NCI-H345 treated with DMSO at 0.1 percent for 48 hours (cell line): Measurements from ENCODE around the gene IL17RB.
A peak's percentile ranks its signal among the peaks of the same experiment; 100 is the strongest.

Experiments used
- DNase-seq: peaks from one replicate; lab custom pipeline; 2025; ENCODE audit not compliant: unreplicated experiment; lab: John Stamatoyannopoulos, UW

IL17RB gene, protein sequence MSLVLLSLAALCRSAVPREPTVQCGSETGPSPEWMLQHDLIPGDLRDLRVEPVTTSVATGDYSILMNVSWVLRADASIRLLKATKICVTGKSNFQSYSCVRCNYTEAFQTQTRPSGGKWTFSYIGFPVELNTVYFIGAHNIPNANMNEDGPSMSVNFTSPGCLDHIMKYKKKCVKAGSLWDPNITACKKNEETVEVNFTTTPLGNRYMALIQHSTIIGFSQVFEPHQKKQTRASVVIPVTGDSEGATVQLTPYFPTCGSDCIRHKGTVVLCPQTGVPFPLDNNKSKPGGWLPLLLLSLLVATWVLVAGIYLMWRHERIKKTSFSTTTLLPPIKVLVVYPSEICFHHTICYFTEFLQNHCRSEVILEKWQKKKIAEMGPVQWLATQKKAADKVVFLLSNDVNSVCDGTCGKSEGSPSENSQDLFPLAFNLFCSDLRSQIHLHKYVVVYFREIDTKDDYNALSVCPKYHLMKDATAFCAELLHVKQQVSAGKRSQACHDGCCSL

DNA sequence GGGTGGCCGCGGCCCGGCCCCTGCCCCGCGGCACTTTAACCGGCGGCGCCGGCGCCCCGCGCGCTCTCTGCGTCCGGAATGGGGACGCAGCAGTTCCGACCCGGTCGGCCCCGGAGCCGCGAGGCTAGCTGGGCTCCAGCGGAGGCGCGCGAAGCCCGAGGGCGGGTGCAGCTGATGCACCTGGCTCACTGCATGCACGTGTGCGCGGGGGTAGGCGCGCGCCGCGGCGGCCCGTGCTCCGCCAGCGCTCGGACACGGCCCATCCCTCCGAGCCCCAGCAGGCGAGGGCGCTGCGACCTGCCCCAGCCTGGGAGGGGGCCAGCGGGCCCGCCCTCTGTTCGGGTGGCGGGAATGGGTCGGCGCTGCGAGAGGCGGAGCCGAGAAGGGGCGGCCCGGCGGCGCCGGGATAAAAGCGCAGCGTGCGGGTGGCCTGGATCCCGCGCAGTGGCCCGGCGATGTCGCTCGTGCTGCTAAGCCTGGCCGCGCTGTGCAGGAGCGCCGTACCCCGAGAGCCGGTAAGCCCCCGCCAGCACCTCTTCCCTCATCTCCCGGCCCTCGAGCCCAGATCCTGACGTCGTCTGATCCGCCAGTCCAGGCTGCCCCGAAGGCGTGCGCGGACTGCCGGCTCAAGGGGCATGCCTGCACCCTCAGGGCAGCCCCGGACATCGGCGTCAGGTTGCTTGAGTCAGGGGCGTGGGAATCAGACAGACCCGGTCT, at the start of gene IL17RB, which contains the start of gene CHDH:
Gene IL17RB (plus strand): TSS at position 435 of the 717 bp plus-strand sequence. CDS start 21 bp downstream, at position 456.
Gene CHDH (minus strand): TSS at position 286 of the 717 bp plus-strand sequence. CDS start 22,411 bp downstream, outside the sequence.
- peak; percentile 10 for DNase-seq

DNA sequence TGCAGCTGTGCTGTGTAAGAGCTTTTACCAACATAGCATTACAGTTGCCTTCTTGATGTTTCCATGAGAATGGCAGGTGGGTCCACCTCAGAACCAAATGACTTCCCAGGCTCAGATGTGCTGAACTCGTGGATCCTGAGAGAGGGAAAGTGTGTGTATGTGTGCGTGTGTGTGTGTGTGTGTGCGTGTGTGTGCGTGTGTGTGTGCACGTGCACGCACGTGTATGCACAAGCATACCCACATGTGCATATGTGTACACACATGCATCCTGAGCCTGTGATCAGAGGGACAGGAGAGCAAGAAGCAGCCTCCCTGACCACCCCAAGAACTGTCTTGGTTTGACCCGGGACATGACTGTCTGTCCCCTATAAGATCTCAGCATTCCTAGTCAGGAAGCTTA, 48.2 kb upstream of the IL17RB start:
- DNase-seq, result no peak

DNA sequence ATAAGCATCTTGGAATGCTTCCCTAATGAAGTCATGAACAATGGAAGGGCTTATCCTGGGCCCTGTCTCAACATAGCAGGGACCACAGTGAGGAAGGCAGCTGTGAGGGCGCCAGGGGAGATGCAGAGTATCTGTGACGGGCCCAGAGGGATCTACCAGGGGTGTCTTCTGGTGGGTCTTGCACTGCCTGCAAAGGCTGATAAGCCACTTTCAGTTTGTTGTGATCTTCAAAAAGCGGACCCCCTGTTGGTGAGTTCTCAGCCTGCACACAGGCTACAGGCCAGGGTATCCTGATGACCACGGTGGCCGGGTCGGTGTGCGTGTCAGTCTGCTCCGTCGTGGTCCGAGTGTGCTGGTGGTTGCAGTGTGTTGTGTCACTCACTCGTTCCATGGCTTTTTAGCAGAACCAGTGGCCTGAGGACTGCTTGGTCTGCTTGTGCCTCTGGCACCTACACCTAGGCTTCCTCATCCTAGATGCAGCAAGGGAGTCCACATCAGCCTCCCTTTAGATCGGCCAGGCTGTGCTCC, 47.0 kb upstream of the IL17RB start:
- no peak for DNase-seq

DNA sequence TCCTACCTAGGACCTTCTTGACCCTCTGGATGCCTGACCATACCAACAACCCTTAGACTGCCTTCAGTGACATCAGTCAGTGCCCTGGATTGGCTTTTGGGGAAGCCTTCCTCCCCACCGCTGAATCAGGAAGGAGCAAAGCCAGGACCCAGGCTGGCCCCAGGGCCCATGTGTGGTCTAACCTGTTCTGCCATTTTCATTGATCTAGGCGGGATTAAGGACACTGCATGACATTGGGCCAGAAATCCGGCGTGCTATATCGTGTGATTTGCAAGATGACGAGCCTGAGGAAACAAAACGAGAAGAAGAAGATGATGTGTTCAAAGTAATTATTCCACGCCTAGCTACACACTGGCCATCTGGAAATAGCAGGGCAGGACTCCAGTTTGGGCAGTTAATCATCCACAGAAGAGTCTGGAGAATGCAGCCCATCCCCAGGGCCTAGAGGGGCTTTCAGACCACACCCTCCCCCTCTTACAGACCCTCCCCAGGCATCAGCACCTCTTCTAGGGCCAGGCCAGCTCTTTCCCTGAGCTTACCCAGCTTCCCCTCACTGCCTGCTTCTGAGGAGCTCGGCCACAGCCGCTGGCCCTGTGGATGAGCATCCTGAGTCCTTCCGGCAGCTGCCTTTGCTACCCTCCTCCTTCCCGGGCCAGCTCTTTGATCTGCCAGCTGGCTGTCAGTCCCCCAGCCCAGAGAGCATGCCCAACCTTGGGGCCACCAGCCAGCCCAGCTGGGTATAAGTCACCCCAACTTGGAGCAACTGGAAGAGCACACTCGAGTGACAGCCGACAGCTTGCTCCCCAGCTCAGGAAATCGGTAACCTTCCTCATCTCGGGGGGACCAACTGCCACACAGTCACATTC, 46.1 kb upstream of the IL17RB start:
- no peak for DNase-seq

DNA sequence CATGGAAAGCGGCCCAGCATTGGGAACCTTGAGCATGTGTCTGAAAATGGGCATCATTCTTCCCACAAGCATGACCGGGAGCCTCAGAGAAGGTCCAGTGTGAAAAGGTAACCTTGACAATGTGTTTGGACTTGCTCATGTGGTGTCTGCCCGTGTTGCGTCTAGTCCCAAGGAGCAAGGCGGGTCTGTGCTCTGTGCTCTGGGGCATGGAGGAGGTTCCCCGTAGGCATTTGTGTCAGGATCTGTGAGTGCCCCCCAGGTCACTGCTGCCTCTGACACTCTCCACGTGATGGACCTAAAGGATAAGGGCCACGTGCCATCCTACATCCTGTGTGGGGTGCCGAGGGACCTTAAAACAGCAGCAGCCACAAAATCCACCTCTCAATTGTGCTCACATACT, 45.0 kb upstream of the IL17RB start:
- no peak for DNase-seq

DNA sequence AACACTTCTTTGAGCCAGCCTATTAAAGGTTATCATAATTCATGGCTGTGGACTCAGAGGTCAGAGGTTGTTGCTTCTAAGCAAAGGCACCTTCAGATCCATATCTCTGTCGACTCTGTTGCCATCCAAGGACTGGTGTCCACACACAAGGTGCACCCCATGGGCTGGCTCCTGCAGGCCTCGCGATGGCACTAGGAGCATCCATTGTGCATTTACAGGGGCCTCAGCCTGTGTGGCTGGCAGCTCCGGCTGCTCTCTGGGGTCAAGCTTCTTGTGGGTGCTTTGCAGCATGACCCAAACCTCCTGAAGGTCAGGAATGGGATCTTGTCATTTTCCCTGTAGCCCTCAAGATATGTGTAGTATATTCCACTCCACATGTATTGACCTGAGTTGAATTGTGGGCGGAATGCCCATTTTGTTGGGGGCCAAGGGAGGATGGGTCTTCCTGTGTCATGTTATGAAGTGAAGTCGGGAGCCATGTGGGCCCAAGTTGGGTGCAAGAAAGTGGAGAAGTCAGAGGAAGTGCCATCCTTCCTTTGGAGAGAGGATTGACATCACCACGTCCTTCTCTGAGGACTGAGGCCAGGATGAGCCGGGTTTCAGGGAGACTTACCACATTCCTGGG, 44.0 kb upstream of the IL17RB start:
- DNase-seq, result no peak

DNA sequence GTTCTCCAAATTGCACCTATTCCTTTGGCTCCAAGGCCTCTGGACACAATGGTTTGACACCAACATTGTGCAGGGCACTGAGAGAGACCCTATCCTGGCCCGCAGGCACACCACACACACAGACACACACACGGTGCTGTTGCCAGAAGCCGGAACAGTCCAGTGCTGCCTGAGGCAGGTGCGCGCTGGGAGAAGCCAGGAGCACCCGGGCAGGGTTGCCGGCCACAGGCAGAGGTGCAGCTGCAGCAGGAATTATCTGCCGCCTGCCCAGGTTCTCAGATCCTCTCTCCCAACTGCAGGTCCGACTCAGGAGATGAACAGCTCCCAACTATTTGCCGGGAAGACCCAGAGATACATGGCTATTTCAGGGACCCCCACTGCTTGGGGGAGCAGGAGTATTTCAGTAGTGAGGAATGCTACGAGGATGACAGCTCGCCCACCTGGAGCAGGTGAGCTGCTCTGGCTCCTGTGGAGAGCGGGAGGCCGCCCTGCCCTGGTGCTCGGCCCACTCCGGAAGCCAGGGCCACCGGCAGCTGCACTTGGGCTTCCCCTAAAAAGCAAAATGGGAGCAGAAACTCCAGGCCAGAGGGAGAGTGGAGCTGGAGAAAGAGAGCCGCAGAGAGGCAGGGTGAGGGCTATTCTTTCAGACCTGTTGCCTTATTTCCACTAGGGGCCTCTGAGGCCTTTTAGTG, 43.1 kb upstream of the IL17RB start:
- DNase-seq, result no peak

DNA sequence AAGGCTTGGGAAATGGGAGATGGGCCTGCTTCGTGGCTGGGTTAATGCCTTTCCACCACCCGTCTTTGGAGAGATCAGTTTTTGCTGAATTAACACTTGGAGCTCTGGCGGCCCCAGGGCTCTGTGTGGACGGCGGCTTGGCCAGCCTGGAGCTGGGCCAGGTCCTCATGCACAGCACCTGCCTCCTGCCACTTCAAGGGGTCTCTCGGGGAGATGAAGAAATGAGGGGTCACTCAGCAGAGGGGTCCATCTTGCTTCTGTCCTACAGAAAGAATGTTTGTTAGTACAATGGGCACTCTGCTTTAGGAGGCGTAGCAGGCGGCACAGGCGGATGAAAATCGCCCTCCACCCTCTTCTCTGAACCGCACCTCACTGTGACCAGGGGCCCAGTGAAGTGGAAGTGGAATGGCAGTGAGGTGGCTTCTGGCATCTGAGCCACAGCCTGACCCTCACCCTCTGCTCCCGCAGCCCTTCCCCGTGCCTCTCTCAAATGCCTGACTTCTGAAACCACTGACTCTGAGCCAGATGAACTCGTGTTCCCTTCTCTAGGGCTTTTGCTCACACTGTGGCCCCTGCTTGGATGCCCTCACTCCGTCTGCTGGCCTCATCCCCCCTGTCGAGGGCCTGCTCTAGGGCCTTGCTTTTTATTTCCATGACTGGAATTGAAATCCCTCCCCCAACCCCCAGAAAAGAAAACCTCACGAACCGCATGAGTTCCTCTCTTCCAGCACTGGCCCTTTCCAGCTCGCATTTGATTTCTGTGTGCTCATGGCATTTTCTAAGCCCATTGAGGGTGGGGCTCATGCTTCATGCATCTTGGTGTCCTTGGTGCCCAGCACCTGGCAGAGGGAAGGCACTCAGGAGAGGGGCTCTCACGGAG, 42.3 kb upstream of the IL17RB start:
- DNase-seq, result no peak

DNA sequence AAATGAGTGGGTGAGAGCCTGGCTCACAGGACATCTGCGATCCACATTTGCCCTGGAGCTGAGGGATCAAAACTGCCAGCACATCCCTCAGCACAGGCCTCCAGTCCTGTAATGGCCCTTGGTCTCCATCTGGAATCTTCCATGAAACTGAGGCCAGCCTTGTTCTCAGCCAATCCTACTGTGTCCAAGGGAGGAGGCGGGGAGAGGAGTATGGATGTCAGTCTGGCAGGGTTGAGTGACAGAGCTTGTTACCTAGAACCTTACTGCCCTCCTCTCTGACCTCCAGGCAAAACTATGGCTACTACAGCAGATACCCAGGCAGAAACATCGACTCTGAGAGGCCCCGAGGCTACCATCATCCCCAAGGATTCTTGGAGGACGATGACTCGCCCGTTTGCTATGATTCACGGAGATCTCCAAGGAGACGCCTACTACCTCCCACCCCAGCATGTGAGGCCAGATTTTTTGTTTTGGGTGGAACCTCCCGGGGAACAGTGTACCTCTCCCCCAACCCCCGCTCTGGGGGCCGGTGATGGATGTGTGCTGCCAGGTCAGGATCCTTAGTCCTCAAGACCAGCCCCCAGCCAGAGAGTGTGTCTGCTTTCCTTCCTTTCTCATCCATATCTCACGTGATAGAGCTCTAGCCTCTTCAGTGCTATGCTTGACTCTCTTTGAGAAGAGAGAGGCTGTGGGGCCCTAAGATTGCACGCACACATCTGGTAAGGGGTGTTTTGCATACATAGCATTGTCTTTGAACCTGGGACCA, 41.5 kb upstream of the IL17RB start:
- no peak for DNase-seq

DNA sequence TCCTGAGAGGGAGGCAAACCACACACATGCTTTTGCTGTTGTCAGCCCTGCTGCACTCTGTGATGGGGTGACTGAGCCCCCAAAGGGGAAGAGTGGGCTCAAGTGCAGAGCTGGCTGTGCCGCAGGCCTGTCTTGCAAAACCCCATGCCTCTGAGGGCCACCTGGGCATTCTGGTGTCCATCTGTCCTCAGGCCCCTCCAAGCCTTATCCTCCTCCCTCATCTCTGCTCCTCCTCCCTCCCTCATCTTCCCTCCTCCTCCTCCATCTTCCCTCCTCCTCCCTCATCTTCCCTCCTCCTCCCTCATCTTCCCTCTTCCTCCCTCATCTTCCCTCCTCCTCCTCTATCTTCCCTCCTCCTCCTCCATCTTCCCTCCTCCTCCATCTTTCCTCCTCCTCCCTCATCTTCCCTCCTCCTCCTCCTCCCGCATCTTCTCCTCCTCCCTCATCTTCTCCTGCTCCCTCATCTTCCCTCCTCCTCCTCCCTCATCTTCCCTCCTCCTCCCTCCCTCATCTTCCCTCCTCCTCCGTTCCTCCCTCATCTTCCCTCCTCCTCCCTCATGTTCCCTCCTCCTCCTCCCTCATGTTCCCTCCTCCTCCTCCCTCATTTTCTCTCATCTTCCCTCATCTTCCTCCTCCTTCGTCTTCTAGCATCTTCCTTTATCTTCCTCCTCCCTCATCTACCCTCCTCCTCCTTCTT, 40.8 kb upstream of the IL17RB start:
- no peak for DNase-seq

DNA sequence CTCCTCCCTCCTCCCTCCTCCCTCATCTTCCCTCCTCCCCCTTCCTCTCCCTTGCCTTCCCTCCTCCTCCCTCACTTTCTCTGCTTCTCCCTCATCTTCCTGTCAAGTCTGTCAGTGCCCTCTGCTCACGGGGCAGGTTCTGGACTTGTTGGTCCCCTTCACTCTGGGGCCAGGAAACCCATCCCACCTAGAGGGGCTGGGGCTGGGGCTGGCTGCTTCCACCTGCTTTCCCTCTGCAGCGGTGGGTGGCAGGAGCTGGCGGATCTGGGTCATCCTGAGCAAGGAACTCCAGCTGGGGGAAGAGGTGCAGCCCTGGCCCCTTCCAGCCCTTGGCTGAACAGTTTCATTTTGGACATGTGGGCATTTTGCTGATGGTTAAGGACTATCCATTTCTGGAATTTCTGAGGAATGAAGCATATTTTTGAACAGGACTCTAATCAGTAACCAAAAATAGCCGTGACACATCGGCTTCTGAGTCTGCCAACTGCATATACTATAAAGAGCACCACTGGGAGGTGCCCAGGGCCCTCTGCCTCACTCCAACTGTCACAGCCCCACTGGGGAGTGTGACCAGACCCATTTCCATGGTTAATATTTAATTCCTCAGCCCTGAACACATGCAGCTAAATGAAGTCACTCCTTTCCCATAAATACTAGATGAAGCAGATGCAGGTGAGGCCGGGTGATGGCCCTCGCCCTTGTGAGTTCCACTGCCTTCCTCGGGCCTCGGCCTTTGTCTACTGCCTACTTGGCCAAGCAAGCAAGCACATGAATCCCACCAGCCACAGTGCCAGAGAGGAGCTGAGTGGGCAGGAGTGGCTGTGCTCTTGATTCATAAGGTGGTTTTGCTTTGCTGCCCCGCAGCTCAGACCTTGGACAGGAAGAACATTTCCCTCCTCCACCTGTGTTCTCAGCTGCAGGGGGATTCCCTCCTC, 39.9 kb upstream of the IL17RB start:
- no peak for DNase-seq

DNA sequence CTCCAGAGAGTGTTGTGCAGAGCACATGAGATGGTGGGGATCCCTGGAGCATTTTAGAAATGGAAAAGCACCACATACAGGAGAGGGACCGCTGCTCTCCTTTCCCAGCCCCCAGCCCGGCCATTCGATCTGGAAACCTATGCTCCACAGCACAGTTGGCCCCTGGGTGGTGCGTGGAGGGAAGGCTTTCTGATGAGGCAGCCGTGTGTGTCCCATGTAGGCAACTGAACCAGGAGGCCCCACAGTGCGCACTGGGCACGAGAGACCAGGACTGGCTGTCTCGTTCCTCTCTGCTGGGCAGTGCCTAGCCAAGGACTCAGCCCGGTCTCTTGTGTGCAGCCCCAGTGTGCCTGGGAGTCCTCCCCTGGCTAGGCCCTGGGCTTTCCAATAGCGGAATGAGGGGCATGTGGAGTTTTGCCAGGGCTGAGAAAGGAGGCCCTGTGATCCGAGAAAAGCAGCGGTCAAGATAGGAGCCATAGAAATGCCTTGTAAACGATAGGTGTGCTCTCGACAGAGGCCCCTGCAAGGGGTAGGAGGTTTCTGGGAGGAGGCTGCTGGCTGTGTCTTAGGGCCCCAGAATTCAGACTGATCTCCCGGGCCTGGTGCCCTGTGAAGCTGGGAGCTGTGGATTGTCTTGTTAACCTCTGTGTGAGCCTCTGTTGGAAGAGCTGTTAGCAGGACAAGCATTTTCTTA, 39.1 kb upstream of the IL17RB start:
- DNase-seq, result no peak

DNA sequence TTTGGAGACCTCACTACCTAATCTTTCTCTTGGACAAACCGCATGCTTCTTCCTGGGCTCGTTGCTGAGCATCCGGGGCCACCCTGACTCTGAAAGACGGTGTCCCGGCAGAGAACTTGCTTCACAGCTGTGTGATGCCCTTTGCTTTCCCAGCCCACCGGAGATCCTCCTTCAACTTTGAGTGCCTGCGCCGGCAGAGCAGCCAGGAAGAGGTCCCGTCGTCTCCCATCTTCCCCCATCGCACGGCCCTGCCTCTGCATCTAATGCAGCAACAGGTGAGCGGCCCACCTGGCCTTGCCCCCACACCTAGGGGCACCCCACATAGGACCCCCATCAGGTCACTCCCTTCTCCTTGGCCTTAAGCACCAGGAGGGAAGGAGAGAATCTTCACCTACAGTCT, 37.9 kb upstream of the IL17RB start:
- no peak for DNase-seq

DNA sequence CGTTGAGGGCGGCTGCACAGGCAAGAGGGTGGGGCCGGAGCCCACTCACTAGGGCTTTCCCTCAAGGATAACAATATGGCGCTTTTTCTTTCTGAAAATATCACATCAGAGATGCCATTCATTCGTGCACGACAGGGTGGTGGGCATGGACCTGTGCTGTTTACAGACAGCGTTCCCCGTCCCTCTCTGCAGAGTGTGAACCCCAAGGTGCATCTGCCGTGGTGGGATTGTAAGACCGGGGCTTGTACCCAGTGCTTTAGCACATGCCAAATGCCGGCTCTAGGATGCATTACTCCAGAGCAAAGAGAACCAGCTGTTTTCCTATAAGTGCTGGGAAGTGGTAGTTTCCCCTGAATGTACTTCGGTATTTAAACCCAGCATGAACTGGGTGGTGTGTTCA, 37.1 kb upstream of the IL17RB start:
- no peak for DNase-seq

DNA sequence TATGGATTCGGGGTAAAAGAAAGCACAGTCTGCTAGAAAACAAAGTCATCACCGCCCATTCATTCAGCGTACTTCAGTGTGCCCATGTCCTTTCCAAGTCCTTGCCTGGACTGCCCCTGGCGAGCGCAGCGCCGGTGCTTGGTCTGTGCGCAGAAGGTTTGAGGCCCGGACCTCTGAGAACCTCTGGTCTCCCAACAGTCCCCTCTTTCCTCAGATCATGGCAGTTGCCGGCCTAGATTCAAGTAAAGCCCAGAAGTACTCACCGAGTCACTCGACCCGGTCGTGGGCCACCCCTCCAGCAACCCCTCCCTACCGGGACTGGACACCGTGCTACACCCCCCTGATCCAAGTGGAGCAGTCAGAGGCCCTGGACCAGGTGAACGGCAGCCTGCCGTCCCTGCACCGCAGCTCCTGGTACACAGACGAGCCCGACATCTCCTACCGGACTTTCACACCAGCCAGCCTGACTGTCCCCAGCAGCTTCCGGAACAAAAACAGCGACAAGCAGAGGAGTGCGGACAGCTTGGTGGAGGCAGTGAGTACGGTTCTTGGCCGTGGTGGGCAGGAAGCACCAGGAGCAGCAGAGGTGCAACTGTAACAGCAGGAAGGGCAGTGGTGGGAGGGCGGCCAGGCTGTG, 36.5 kb upstream of the IL17RB start:
- DNase-seq, result no peak
